IMR-90 (cell line): ENCODE data around the gene NCOA5. TPM values are rescaled to one million over a fixed set of nuclear protein-coding genes. Genes with fewer than 3 reads are reported as not detected.

ENCODE experiments used
- ATAC-seq: fragments of 200-7000 bp; cut with Tn5 transposase; 2 replicates; pipeline ENCODE4 v1.9.1; 2020; ENCODE audit warnings: low read depth, mild to moderate bottlenecking, moderate library complexity
- BruUV-seq: library from RNA; stranded (reverse); fragments of 400-500 nt; replicated peaks from 2 replicates; lab custom pipeline; 2021; lab: Mats Ljungman, UMichigan
- CTCF ChIA-PET: fragments of 300-600 bp; formaldehyde crosslinking; extraction: SDS; loops from one replicate; lab custom pipeline; 2021; ENCODE audit warnings: antibody characterized with exemption; lab: Yijun Ruan, JAX
- POLR2A ChIA-PET: fragments of 300-600 bp; sonication (Branson Sonifier 250); formaldehyde crosslinking; loops from one replicate; lab custom pipeline; 2022; ENCODE audit warnings: antibody characterized with exemption; ENCODE audit not compliant: unreplicated experiment; lab: Charles Lee
- DNase-seq: peaks from one replicate; pipeline ENCODE4 v3.0.0; 2013
- H2AFZ ChIP-seq: replicated peaks from 2 replicates; pipeline ENCODE3; 2013; ENCODE audit warnings: low read length, mild to moderate bottlenecking; ENCODE audit not compliant: poor library complexity
- H2AK5ac ChIP-seq: 2 replicates; pipeline ENCODE4 v1.6.1; 2013; ENCODE audit warnings: low read depth, low read length, inconsistent platforms
- H2AK9ac ChIP-seq: replicated peaks from 2 replicates; pipeline ENCODE3; 2013; ENCODE audit warnings: mild to moderate bottlenecking, low read depth, low read length, moderate library complexity; ENCODE audit not compliant: poor library complexity
- H2BK120ac ChIP-seq: 2 replicates; pipeline ENCODE4 v1.6.1; 2013; ENCODE audit warnings: low read depth, low read length, inconsistent platforms
- H2BK15ac ChIP-seq: 3 replicates; pipeline ENCODE4 v1.6.1; 2013; ENCODE audit warnings: low read depth, low read length, inconsistent platforms
- H2BK20ac ChIP-seq: 2 replicates; pipeline ENCODE4 v1.6.1; 2013; ENCODE audit warnings: low read depth, mild to moderate bottlenecking, inconsistent platforms, low read length, moderate library complexity
- H2BK5ac ChIP-seq: 2 replicates; pipeline ENCODE4 v1.6.1; 2013; ENCODE audit warnings: mild to moderate bottlenecking, low read depth, low read length, inconsistent platforms; ENCODE audit not compliant: poor library complexity, severe bottlenecking
- H3K14ac ChIP-seq: replicated peaks from 2 replicates; pipeline ENCODE4 v1.6.1; 2013; ENCODE audit warnings: low read depth, low read length, inconsistent platforms
- H3K18ac ChIP-seq: 2 replicates; pipeline ENCODE4 v1.6.1; 2013; ENCODE audit warnings: low read depth, low read length, control low read depth
- H3K23ac ChIP-seq: 2 replicates; pipeline ENCODE4 v1.6.1; 2013; ENCODE audit warnings: low read depth, low read length, inconsistent platforms
- H3K27ac ChIP-seq: 2 replicates; pipeline ENCODE4 v1.5.1; 2013; ENCODE audit warnings: mild to moderate bottlenecking, control low read depth, low read length; ENCODE audit not compliant: insufficient read depth
- H3K27me3 ChIP-seq: 2 replicates; pipeline ENCODE4 v1.6.1; 2013; ENCODE audit warnings: low read length; ENCODE audit not compliant: control insufficient read depth, insufficient read depth
- H3K36me3 ChIP-seq: 2 replicates; pipeline ENCODE4 v1.6.1; 2013; ENCODE audit warnings: low read length, mixed read lengths; ENCODE audit not compliant: control insufficient read depth, insufficient read depth
- H3K4ac ChIP-seq: 2 replicates; pipeline ENCODE4 v1.6.1; 2013; ENCODE audit warnings: low read depth, low read length, inconsistent platforms
- H3K4me1 ChIP-seq: 2 replicates; pipeline ENCODE4 v1.6.1; 2013; ENCODE audit warnings: low read length, mixed read lengths; ENCODE audit not compliant: control insufficient read depth, insufficient read depth
- H3K4me2 ChIP-seq: 2 replicates; pipeline ENCODE4 v1.6.1; 2013; ENCODE audit warnings: low read depth, mild to moderate bottlenecking, control low read depth, low read length, moderate library complexity
- H3K4me3 ChIP-seq: 2 replicates; pipeline ENCODE4 v1.5.1; 2013; ENCODE audit warnings: low read depth, mild to moderate bottlenecking, control low read depth, low read length, moderate library complexity; ENCODE audit not compliant: insufficient read depth
- H3K56ac ChIP-seq: 2 replicates; pipeline ENCODE4 v1.6.1; 2013; ENCODE audit warnings: low read length, inconsistent platforms; ENCODE audit not compliant: insufficient read depth; ENCODE audit errors: extremely low read depth
- H3K79me1 ChIP-seq, 2 experiments: 2 replicates each; pipeline ENCODE4 v1.6.1; 2013; ENCODE audit warnings: low read length in 2 of 2, inconsistent platforms in 1 of 2, low read depth in 1 of 2
- H3K9ac ChIP-seq: 2 replicates; pipeline ENCODE4 v1.6.1; 2013; ENCODE audit warnings: low read depth, low read length, control low read depth
- H3K9me1 ChIP-seq: 2 replicates; pipeline ENCODE4 v1.6.1; 2013; ENCODE audit warnings: low read length, inconsistent platforms; ENCODE audit not compliant: insufficient read depth
- H3K9me3 ChIP-seq: 2 replicates; pipeline ENCODE4 v1.6.1; 2013; ENCODE audit warnings: low read length; ENCODE audit not compliant: control insufficient read depth, insufficient read depth
- H4K20me1 ChIP-seq: 2 replicates; pipeline ENCODE4 v1.6.1; 2013; ENCODE audit warnings: low read length, inconsistent platforms; ENCODE audit not compliant: insufficient read depth
- H4K5ac ChIP-seq: 2 replicates; pipeline ENCODE4 v1.6.1; 2013; ENCODE audit warnings: mild to moderate bottlenecking, low read depth, low read length, control low read depth
- H4K8ac ChIP-seq, 2 experiments: 2 replicates each; pipeline ENCODE4 v1.6.1; 2013; ENCODE audit warnings: low read depth in 2 of 2, low read length in 2 of 2, control low read depth in 1 of 2, inconsistent platforms in 1 of 2
- H4K91ac ChIP-seq: 2 replicates; pipeline ENCODE4 v1.6.1; 2013; ENCODE audit warnings: low read depth, low read length, inconsistent platforms; ENCODE audit not compliant: insufficient read depth
- BHLHE40 ChIP-seq: fragments of 150-350 bp; IDR thresholded peaks from 2 replicates; pipeline ENCODE4 v1.6.1; 2016; ENCODE audit warnings: mild to moderate bottlenecking, low read depth, low read length
- CEBPB ChIP-seq: IDR thresholded peaks from 2 replicates; pipeline ENCODE4 v1.6.1; 2012; ENCODE audit warnings: low read depth, low read length, improper control_type of control experiment
- CHD1 ChIP-seq: IDR thresholded peaks from 2 replicates; pipeline ENCODE4 v1.6.1; 2012; ENCODE audit warnings: low read depth, low read length, improper control_type of control experiment
- CTCF ChIP-seq: conservative IDR thresholded peaks from 2 replicates; pipeline ENCODE4 v1.5.1; 2012; ENCODE audit warnings: mild to moderate bottlenecking, low read depth, low read length, improper control_type of control experiment
- ELK1 ChIP-seq: fragments of 150-350 bp; IDR thresholded peaks from 2 replicates; pipeline ENCODE4 v1.6.1; 2016; ENCODE audit warnings: low read depth, mild to moderate bottlenecking, low read length, moderate library complexity, borderline replicate concordance
- FOS ChIP-seq: fragments of 150-350 bp; IDR thresholded peaks from 2 replicates; pipeline ENCODE4 v1.6.1; 2016; ENCODE audit warnings: low read depth, low read length
- MAFK ChIP-seq: IDR thresholded peaks from 2 replicates; pipeline ENCODE4 v1.6.1; 2012; ENCODE audit warnings: low read depth, low read length, improper control_type of control experiment
- MAZ ChIP-seq: IDR thresholded peaks from 2 replicates; pipeline ENCODE4 v1.6.1; 2012; ENCODE audit warnings: low read depth, mild to moderate bottlenecking, low read length, improper control_type of control experiment, moderate library complexity, borderline replicate concordance
- MXI1 ChIP-seq: IDR thresholded peaks from 2 replicates; pipeline ENCODE4 v1.6.1; 2012; ENCODE audit warnings: low read depth, mild to moderate bottlenecking, low read length, moderate library complexity, borderline replicate concordance
- NFE2L2 ChIP-seq: fragments of 150-350 bp; IDR thresholded peaks from 2 replicates; pipeline ENCODE4 v1.6.1; 2016; ENCODE audit warnings: low read depth, mild to moderate bottlenecking, low read length
- POLR2A ChIP-seq: IDR thresholded peaks from 2 replicates; pipeline ENCODE4 v1.6.1; 2012; ENCODE audit warnings: mild to moderate bottlenecking, low read depth, low read length
- RAD21 ChIP-seq: IDR thresholded peaks from 2 replicates; pipeline ENCODE4 v1.6.1; 2012; ENCODE audit warnings: low read length, improper control_type of control experiment
- RCOR1 ChIP-seq: IDR thresholded peaks from 2 replicates; pipeline ENCODE4 v1.6.1; 2012; ENCODE audit warnings: mild to moderate bottlenecking, low read length, improper control_type of control experiment; ENCODE audit not compliant: insufficient replicate concordance
- RFX5 ChIP-seq: IDR thresholded peaks from 2 replicates; pipeline ENCODE4 v1.8.0; 2012; ENCODE audit warnings: low read depth, mild to moderate bottlenecking, low read length, moderate library complexity
- SMC3 ChIP-seq: fragments of 150-350 bp; IDR thresholded peaks from 2 replicates; pipeline ENCODE4 v1.6.1; 2016; ENCODE audit warnings: low read depth, mild to moderate bottlenecking, antibody characterized with exemption, low read length, moderate library complexity
- USF2 ChIP-seq: fragments of 150-350 bp; IDR thresholded peaks from 2 replicates; pipeline ENCODE4 v1.6.1; 2017; ENCODE audit warnings: mild to moderate bottlenecking, antibody characterized with exemption, low read length, low read depth
- WGBS, 2 experiments: methylation state at CpG; one replicate each; pipeline versions ENCODE4 v1.1.5 to v1.1.7; 2013; ENCODE audit warnings: missing lambda C conversion rate in 2 of 2; ENCODE audit not compliant: insufficient read length in 1 of 2; ENCODE audit errors: extremely low coverage in 2 of 2; 5-methylcytosine and 5-hydroxymethylcytosine counted together
- dilution Hi-C: fragments of 300-500 bp; cut with HindIII; formaldehyde crosslinking; loops from one replicate; pipeline ENCODE4 v1.14.3; 2018; ENCODE audit warnings: low sequenced_read_pairs; ENCODE audit not compliant: unreplicated experiment
- in situ Hi-C: fragments of 300-500 bp; cut with MboI; formaldehyde crosslinking; loops from 3 replicates; pipeline ENCODE4 v1.14.3; 2019; ENCODE audit warnings: low sequenced_read_pairs, inconsistent platforms, mixed read lengths
- intact Hi-C: fragments of 100-400 bp; cut with micrococcal nuclease; formaldehyde crosslinking; loops from 2 replicates; pipeline ENCODE4 v1.10.0; 2022
- polyA plus RNA-seq, 3 experiments: library from polyadenylated mRNA; depleted of rRNA; stranded (reverse); fragments of >200 nt; gene quantifications; 2 replicates each; pipeline ENCODE4 v1.2.3, GENCODE V29; 2012; ENCODE audit warnings: low replicate concordance in 1 of 3
- total RNA-seq: library from RNA; depleted of rRNA; stranded (reverse); fragments of >200 nt; gene quantifications from 2 replicates; pipeline ENCODE4 v1.2.3, GENCODE V29; 2012

NCOA5 gene
- total and polyA plus RNA-seq, 2 of the 4 experiments (the other 2 are of a cell fraction) = 17.4 to 20.6 TPM

GRCh38 chr20:46023999-46024398 lies 65.8 kb downstream of the NCOA5 start:
- Histone ChIP-seq H3K14ac (no peak overlapping the region), H3K4ac (no peak overlapping the region), H2AFZ (no peak overlapping the region), H3K9ac (no peak overlapping the region), H2BK120ac (no peak overlapping the region), H4K5ac (no peak overlapping the region), H3K27me3 (peaks cover 40% of the 10 kb centered on the region), H2BK15ac (no peak overlapping the region), H2BK5ac (no peak overlapping the region), H3K56ac (no peak overlapping the region), H3K4me2 (no peak overlapping the region), H3K9me3 (no peaks in the 10 kb centered on the region), H2AK5ac (no peak overlapping the region), H3K9me1 (no peaks in the 10 kb centered on the region), H3K36me3 (no peaks in the 10 kb centered on the region), H4K20me1 (no peaks in the 10 kb centered on the region; the same call in 1 of the 2 replicates), H4K91ac (no peak overlapping the region), H3K4me3 (no peak overlapping the region), H4K8ac (no peak overlapping the region), H3K23ac (no peak overlapping the region), H3K27ac (no peak overlapping the region), H2BK20ac (no peak overlapping the region), H3K18ac (no peak overlapping the region), H3K4me1 (no peaks in the 10 kb centered on the region), H3K79me1 (no peaks in the 10 kb centered on the region), H2AK9ac (no peak overlapping the region)
- intact Hi-C loops (loop anchor here (5.0 kb wide), 2 partner anchors 33 to 63 kb away; partner anchors contain the start of gene NCOA5), in situ Hi-C loops (no loop called here), dilution Hi-C loops (no loop called here)
- TF ChIP-seq MAFK (no peak), CHD1 (no peak), SMC3 (no peak), USF2 (no peak), MAZ (no peak), CTCF (no peak), NFE2L2 (no peak), POLR2A (no peak), RCOR1 (no peak), ELK1 (no peak), FOS (no peak), RAD21 (no peak), MXI1 (no peak), RFX5 (no peak), BHLHE40 (no peak), CEBPB (no peak)
- ATAC-seq (no peak), DNase-seq (no peak)
- no TSS peak for BruUV-seq
- ChIA-PET CTCF (no interaction called here), POLR2A (no interaction called here)
- WGBS, 2 experiments = no CpG with 5 or more reads among the region's 4 CpGs
